HepG2 (cell line): Measurements from ENCODE around the gene MFN2. TPM values are rescaled to one million over a fixed set of nuclear protein-coding genes. Genes with fewer than 3 reads are reported as not detected.

Source experiments
- ARNTL ChIP-seq: sonication (generic); formaldehyde crosslinking; IDR thresholded peaks from 2 replicates; pipeline ENCODE4 v1.4.0; 2020; ENCODE audit warnings: mild to moderate bottlenecking, missing genetic modification reagents
- HOMEZ ChIP-seq: IDR thresholded peaks from 2 replicates; pipeline ENCODE4 v1.6.1; 2016; ENCODE audit warnings: low read depth
- MAX ChIP-seq: IDR thresholded peaks from 2 replicates; pipeline ENCODE4 v1.6.1; 2012; ENCODE audit warnings: inconsistent platforms
- PCBP1 ChIP-seq: fragments of 200-400 bp; formaldehyde crosslinking; IDR thresholded peaks from 2 replicates; pipeline ENCODE4 v1.6.1; 2017; ENCODE audit warnings: mild to moderate bottlenecking, low read depth, low read length, borderline replicate concordance
- SOX6 ChIP-seq, 2 experiments: fragments of 450-650 bp in 1 of 2; sonication (generic) in 1 of 2; formaldehyde crosslinking in 1 of 2; IDR thresholded peaks; 2 replicates each; pipeline versions ENCODE4 v1.4.0 to v1.6.1; 2017 to 2020; ENCODE audit warnings: antibody characterized with exemption in 1 of 2, mild to moderate bottlenecking in 1 of 2, missing genetic modification reagents in 1 of 2
- ZNF160 ChIP-seq: sonication (generic); formaldehyde crosslinking; IDR thresholded peaks from 2 replicates; pipeline ENCODE4 v1.8.0; 2022; ENCODE audit warnings: mild to moderate bottlenecking, inconsistent platforms, missing genetic modification reagents
- ZNF501 ChIP-seq: sonication (generic); formaldehyde crosslinking; IDR thresholded peaks from 2 replicates; pipeline ENCODE4 v1.5.1; 2020; ENCODE audit warnings: mild to moderate bottlenecking, moderate library complexity, missing genetic modification reagents
- ZNF687 ChIP-seq: sonication (generic); formaldehyde crosslinking; IDR thresholded peaks from 2 replicates; pipeline ENCODE4 v1.5.1; 2020; ENCODE audit warnings: mild to moderate bottlenecking, missing genetic modification reagents, moderate library complexity
- polyA plus RNA-seq, 8 experiments: library from polyadenylated mRNA; depleted of rRNA in 3 of 8; stranded (reverse) in 7 of 8; unstranded in 1 of 8; fragments of >200 nt; fragmentation: Illumina TruSeq in 4 of 8; extraction: Trizol in 4 of 8; gene quantifications; 2 replicates each; pipeline versions ENCODE4 v1.2.1 to v1.2.3, GENCODE V29; 2011 to 2016; ENCODE audit warnings: low read depth in 4 of 8, missing spikeins in 1 of 8, mixed read lengths in 1 of 8; ENCODE audit not compliant: insufficient read depth in 1 of 8
- total RNA-seq, 5 experiments: library from RNA; depleted of rRNA; stranded (reverse); fragments of >200 nt; fragmentation: Illumina TruSeq; extraction: Trizol; gene quantifications; 2 replicates each; pipeline ENCODE4 v1.2.3, GENCODE V29; 2016; ENCODE audit warnings: low read depth in 1 of 5
- TF ChIP-seq, protein P1 (sequence below): sonication (generic); formaldehyde crosslinking; IDR thresholded peaks from 2 replicates; pipeline ENCODE4 v1.5.0; 2020; ENCODE audit warnings: mild to moderate bottlenecking, missing genetic modification reagents, borderline replicate concordance
- TF ChIP-seq, protein P2 (sequence below), 2 experiments: sonication (generic) in 1 of 2; formaldehyde crosslinking in 1 of 2; IDR thresholded peaks; 2 replicates each; pipeline versions ENCODE4 v1.6.1 to v1.9.0; 2014 to 2022; ENCODE audit warnings: antibody characterized with exemption in 1 of 2, borderline replicate concordance in 1 of 2, inconsistent platforms in 1 of 2, low read depth in 1 of 2, missing genetic modification reagents in 1 of 2

The MFN2 gene
- total and polyA plus RNA-seq, 2 of the 13 experiments (the other 11 are each of a cell fraction or from before 2014, with no cell fraction given): 38.7 to 60.9 TPM

DNA sequence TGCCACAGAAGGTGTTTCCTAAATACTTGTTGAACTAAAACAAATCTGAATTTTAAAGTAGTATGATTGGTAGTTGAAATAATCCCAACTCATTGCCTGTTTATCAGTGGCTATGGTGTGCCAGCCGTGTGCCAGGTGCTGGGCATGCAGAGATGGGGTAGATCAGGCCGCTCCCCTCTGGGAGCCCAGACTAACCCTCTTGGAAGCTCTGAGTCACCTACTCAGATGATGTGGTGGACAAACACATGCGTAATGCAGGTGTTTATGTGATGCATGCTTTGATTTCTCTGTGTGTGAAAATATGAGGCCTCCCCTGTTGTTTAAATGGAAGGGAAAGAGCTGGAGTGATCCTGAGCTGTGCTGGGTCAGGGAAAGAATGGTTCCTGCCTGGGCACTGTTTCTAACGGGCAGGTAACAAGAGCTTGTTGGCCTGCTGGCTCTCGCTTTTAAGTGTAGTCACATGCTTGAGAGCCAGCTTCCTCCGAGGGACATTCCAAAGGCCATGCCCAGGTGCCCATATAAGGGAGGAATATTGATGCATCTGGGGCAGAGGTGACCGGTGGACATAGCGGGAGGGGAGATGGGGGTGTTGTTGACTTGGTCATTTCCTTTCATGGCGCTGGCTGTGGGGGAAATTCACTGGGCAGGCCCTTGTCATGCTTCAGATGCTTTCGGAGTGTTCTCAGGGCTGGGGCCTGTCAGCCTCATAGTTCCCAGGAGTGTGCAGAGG lies 10.2 kb downstream of the MFN2 start (continued):
- TF ChIP-seq, protein P1, sequence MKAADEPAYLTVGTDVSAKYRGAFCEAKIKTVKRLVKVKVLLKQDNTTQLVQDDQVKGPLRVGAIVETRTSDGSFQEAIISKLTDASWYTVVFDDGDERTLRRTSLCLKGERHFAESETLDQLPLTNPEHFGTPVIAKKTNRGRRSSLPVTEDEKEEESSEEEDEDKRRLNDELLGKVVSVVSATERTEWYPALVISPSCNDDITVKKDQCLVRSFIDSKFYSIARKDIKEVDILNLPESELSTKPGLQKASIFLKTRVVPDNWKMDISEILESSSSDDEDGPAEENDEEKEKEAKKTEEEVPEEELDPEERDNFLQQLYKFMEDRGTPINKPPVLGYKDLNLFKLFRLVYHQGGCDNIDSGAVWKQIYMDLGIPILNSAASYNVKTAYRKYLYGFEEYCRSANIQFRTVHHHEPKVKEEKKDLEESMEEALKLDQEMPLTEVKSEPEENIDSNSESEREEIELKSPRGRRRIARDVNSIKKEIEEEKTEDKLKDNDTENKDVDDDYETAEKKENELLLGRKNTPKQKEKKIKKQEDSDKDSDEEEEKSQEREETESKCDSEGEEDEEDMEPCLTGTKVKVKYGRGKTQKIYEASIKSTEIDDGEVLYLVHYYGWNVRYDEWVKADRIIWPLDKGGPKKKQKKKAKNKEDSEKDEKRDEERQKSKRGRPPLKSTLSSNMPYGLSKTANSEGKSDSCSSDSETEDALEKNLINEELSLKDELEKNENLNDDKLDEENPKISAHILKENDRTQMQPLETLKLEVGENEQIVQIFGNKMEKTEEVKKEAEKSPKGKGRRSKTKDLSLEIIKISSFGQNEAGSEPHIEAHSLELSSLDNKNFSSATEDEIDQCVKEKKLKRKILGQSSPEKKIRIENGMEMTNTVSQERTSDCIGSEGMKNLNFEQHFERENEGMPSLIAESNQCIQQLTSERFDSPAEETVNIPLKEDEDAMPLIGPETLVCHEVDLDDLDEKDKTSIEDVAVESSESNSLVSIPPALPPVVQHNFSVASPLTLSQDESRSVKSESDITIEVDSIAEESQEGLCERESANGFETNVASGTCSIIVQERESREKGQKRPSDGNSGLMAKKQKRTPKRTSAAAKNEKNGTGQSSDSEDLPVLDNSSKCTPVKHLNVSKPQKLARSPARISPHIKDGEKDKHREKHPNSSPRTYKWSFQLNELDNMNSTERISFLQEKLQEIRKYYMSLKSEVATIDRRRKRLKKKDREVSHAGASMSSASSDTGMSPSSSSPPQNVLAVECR (CRISPR knock-in tag): peak; percentile 38; the same call in 1 of the 2 replicates
- TF ChIP-seq SOX6 (IDR thresholded peaks at IDR 0.05) (no peak), SOX6 (CRISPR knock-in tag; IDR thresholded peaks at IDR 0.05) (no peak), ARNTL (CRISPR knock-in tag) (peak; percentile 67; the same call in 1 of the 2 replicates), ZNF160 (CRISPR knock-in tag) (no peak), ZNF501 (CRISPR knock-in tag) (0 out of 2 replicates have a peak, but pooled peaks have one; percentile 22), HOMEZ (CRISPR knock-in tag) (peak; percentile 63; the same call in 1 of the 2 replicates), PCBP1 (no peak), ZNF687 (CRISPR knock-in tag) (peak; percentile 93), MAX (peak; percentile 80; the same call in 1 of the 2 replicates)
- TF ChIP-seq, protein P2, sequence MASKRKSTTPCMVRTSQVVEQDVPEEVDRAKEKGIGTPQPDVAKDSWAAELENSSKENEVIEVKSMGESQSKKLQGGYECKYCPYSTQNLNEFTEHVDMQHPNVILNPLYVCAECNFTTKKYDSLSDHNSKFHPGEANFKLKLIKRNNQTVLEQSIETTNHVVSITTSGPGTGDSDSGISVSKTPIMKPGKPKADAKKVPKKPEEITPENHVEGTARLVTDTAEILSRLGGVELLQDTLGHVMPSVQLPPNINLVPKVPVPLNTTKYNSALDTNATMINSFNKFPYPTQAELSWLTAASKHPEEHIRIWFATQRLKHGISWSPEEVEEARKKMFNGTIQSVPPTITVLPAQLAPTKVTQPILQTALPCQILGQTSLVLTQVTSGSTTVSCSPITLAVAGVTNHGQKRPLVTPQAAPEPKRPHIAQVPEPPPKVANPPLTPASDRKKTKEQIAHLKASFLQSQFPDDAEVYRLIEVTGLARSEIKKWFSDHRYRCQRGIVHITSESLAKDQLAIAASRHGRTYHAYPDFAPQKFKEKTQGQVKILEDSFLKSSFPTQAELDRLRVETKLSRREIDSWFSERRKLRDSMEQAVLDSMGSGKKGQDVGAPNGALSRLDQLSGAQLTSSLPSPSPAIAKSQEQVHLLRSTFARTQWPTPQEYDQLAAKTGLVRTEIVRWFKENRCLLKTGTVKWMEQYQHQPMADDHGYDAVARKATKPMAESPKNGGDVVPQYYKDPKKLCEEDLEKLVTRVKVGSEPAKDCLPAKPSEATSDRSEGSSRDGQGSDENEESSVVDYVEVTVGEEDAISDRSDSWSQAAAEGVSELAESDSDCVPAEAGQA (IDR thresholded peaks at IDR 0.05; ENCODE audit: low read depth): 0 out of 2 replicates have a peak, but pooled peaks have one; percentile 44
- TF ChIP-seq, protein P2 (CRISPR knock-in tag; IDR thresholded peaks at IDR 0.05; ENCODE audit: borderline replicate concordance): no peak
